Uterus (tissue), 4 donors: Measurements from ENCODE around the gene ZNF526. TPM values are rescaled to one million over a fixed set of nuclear protein-coding genes. Genes with fewer than 3 reads are reported as not detected.

Source experiments
- DNase-seq, 2 donors: peaks; one replicate each; pipeline ENCODE4 v3.0.0-alpha.2; 2019 to 2020
- H3K27ac ChIP-seq, 2 donors: fragments of 200-600 bp; sonication (generic); 1 replicate in 1 of 2; 2 replicates in 1 of 2; pipeline ENCODE4 v1.5.1; 2016 to 2018
- H3K27me3 ChIP-seq, 2 donors: fragments of 200-600 bp; sonication (generic); one replicate each; pipeline ENCODE4 v1.5.1; 2018 to 2019; ENCODE audit warnings: control low read depth in 1 of 2
- H3K36me3 ChIP-seq, 2 donors: fragments of 200-600 bp; sonication (generic); one replicate each; pipeline ENCODE4 v1.5.1; 2019; ENCODE audit warnings: control low read depth in 1 of 2
- H3K4me1 ChIP-seq, 2 donors: fragments of 200-600 bp; sonication (generic); one replicate each; pipeline ENCODE4 v1.5.1; 2018 to 2019; ENCODE audit warnings: control low read depth in 1 of 2
- H3K4me3 ChIP-seq, 2 donors: fragments of 200-600 bp; sonication (generic); 1 replicate in 1 of 2; 2 replicates in 1 of 2; pipeline ENCODE4 v1.5.1; 2018 to 2019; ENCODE audit warnings: mild to moderate bottlenecking in 1 of 2
- H3K9me3 ChIP-seq, 2 donors: fragments of 200-600 bp; sonication (generic); one replicate each; pipeline ENCODE4 v1.5.1; 2019; ENCODE audit warnings: control low read depth in 1 of 2
- CTCF ChIP-seq, 4 experiments: fragments of 200-600 bp in 2 of 4; fragments of 450-650 bp in 2 of 4; sonication (generic) in 2 of 4; IDR thresholded peaks; one replicate each; pipeline ENCODE4 v1.5.1; 2016 to 2019; ENCODE audit warnings: antibody characterized with exemption in 4 of 4, mild to moderate bottlenecking in 2 of 4, moderate library complexity in 1 of 4
- POLR2A ChIP-seq, 2 donors: fragments of 450-650 bp; IDR thresholded peaks; one replicate each; pipeline ENCODE4 v1.6.1; 2016; ENCODE audit warnings: antibody characterized with exemption in 2 of 2, mild to moderate bottlenecking in 1 of 2, moderate library complexity in 1 of 2
- intact Hi-C: fragments of 100-400 bp; cut with DNase I; formaldehyde crosslinking; loops from one replicate; pipeline ENCODE4 v1.15.1; 2023; ENCODE audit warnings: low total_unique reads
- total RNA-seq, 4 donors: library from RNA; depleted of rRNA in 3 of 4; stranded (reverse); fragments of >200 nt in 3 of 4; gene quantifications; one replicate each; pipeline versions ENCODE4 v1.1.0 to v1.2.4, GENCODE V29; 2014 to 2023
- donor health status: DM: yes; HTN: yes; CAD: no.

The ZNF526 gene
- total RNA-seq, 4 donors from 2014 or later, result 1.0 to 20.6 (median 8.4) TPM

- intact Hi-C loops, result no loop called here
- H3K4me3 ChIP-seq, result peak overlapping the region in 1 of 2 donors; percentile 85
- no peaks in the 10 kb centered on the region for H3K36me3 ChIP-seq
- no peaks in the 10 kb centered on the region for H3K9me3 ChIP-seq
- DNase-seq, result peak in 1 of 2 donors; percentile 34
- TF ChIP-seq POLR2A (IDR thresholded peaks at IDR 0.05) (no peak), CTCF (IDR thresholded peaks at IDR 0.05) (no peak)
- H3K27ac ChIP-seq, result peak overlapping the region; percentile 99 to 100
- peaks cover 7 to 18% of the 10 kb centered on the region in 2 donors for H3K4me1 ChIP-seq
- no peaks in the 10 kb centered on the region for H3K27me3 ChIP-seq
Observed at GRCh38 chr19:42251572-42252358, 31.7 kb downstream of the ZNF526 start.

- H3K36me3 ChIP-seq, result no peaks in the 10 kb centered on the region
- peak; percentile 67 to 73 for DNase-seq
- intact Hi-C loops, result no loop called here
- H3K27me3 ChIP-seq, result no peaks in the 10 kb centered on the region
- H3K4me3 ChIP-seq, result peak overlapping the region; percentile 85 to 88
- peaks cover 7 to 18% of the 10 kb centered on the region in 2 donors for H3K4me1 ChIP-seq
- no peak for TF ChIP-seq CTCF (IDR thresholded peaks at IDR 0.05)
- no peak for TF ChIP-seq POLR2A (IDR thresholded peaks at IDR 0.05)
- peak overlapping the region; percentile 99 to 100 for H3K27ac ChIP-seq
- no peaks in the 10 kb centered on the region for H3K9me3 ChIP-seq
Observed at GRCh38 chr19:42252365-42253244, 32.5 kb downstream of the ZNF526 start.

GRCh38 chr19:42253245-42254088, 33.4 kb downstream of the ZNF526 start:
- peaks cover 7 to 18% of the 10 kb centered on the region in 2 donors for H3K4me1 ChIP-seq
- peak overlapping the region; percentile 99 to 100 for H3K27ac ChIP-seq
- H3K9me3 ChIP-seq, result no peaks in the 10 kb centered on the region
- no peaks in the 10 kb centered on the region for H3K27me3 ChIP-seq
- TF ChIP-seq POLR2A (IDR thresholded peaks at IDR 0.05) (peak in 1 of 2 donors; percentile 34), CTCF (IDR thresholded peaks at IDR 0.05) (no peak)
- peak overlapping the region; percentile 85 to 88 for H3K4me3 ChIP-seq
- peak; percentile 71 to 74 for DNase-seq
- no peaks in the 10 kb centered on the region for H3K36me3 ChIP-seq
- intact Hi-C loops, result no loop called here

DNA sequence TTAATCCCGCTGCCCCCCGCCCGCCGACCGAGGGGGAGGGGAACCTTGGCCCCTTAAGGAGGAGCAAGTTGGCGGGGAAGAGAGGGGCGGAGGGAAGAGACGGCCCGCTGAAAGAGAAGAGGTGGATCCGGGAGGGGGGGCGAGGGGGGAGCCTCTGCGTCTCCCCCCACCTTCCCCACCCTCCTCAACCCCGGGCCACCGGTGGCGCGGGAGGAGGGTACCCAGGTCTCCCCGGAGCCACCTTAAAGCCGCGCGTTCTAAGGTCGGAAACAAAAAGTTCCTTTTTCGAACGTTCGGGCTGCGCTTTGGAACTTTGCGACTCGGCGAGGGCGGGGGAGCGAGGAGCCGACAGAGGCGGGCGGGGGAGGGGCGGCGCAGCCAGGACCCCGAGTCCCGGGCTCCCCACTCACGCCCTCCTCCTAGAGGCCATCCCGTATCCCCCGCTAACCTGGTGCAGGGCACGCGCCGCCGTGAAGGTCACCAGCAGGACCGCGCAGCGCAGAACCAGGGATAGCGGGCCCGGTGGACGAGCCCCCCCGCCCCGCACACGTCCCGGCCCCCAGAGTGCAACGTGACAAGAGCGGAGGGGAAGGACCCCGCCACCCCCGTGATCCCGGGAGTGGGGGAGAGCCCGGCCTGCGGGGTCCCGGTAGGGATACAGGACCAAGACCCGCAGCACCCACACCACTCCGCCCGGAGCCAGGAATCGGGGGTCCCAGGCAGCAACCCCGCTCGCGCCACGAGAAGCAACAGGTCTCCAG, 34.2 kb downstream of the ZNF526 start:
- H3K4me1 ChIP-seq, result peaks cover 7 to 18% of the 10 kb centered on the region in 2 donors
- peak in 1 of 4 experiments; percentile 18 for TF ChIP-seq CTCF (IDR thresholded peaks at IDR 0.05)
- TF ChIP-seq POLR2A (IDR thresholded peaks at IDR 0.05), result peak in 1 of 2 donors; percentile 8
- intact Hi-C loops, result no loop called here
- H3K27ac ChIP-seq, result peak overlapping the region; percentile 99 to 100
- no peaks in the 10 kb centered on the region for H3K9me3 ChIP-seq
- no peaks in the 10 kb centered on the region for H3K36me3 ChIP-seq
- DNase-seq, result peak; percentile 76 to 83
- peak overlapping the region; percentile 85 to 88 for H3K4me3 ChIP-seq
- H3K27me3 ChIP-seq, result no peaks in the 10 kb centered on the region
